HG03045 (cell line): ENCODE measurements around the gene P2RX3.
"Not testable (repeated sequence)": the region's sequence is repeated elsewhere in the genome, so short reads cannot be mapped to it uniquely, and the experiment has no call there.

Source experiments
- ATAC-seq: cut with Tn5 transposase; IDR thresholded peaks from one replicate; pipeline ENCODE4 v1.9.1; 2021; ENCODE audit warnings: mild to moderate bottlenecking, moderate library complexity; ENCODE audit not compliant: unreplicated experiment

The P2RX3 gene

GRCh38 chr11:57324154-57324885 lies 13.8 kb upstream of the P2RX3 start:
- no peak for ATAC-seq

DNA sequence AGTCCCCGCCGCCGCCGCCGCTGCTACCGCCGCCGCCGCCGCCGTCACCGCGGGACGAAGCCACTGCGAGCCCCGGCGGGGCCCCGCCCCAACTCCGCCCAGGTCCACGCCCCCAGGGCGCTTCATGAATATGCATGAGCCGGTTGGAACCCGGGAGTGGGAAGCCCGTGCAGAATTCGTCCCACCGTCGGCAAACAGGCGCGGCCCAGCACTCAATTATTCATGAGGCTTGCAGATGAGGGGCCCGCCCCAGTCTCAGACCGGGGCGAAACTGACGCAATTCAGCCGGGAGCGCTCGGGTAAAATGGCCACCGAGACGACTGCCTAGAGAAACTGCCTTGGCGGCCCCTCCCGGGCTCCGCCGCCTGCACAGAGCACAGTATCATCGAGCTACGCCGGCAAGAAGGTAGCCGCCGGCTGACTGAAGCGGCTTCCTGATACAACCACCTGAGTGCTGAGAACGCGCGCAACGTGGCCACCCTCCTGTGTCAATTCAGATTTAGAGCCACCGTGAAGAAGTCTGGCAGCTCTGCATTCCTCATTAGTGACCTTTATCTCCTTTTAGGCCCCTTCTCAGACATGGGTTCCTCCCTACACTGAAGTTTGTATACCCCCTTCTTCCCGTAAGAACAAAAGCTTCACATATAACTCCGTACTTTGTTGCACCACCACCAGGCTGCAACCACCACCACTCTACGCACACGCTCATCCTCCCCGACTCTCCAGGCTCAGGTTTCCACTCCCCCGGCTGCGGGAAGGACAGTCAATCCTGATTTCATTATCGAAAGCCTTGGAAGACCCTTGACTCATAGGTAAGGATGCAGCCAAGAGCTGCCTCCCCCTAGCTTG lies 13.0 kb upstream of the P2RX3 start, which contains the start of gene TNKS1BP1:
Gene TNKS1BP1, minus strand, starts transcription at position 67 of the 849 bp plus-strand sequence. CDS start 3,067 bp downstream, outside the sequence.
- peak; percentile 93 for ATAC-seq

GRCh38 chr11:57325735-57326048 lies 12.5 kb upstream of the P2RX3 start:
- no peak for ATAC-seq

DNA sequence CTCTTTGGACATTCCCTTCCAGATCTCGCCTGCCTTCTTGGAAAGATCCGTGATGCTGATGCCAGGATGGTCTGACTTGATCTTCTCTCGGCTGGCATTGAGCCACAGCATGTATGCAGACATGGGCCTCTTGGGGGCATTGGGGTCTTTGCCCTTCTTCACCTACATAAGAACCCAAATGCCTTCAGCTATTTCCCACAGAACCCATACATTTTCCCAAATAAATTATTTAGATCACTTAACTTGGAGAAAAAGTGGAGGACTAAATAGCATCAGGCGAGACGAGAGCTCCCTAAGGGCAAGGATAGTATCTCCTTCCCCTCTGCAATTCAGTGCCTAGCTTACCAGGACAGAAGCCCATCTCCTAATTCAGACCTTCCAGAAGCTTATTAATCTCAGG lies 10.4 kb upstream of the P2RX3 start:
- ATAC-seq = no peak

DNA sequence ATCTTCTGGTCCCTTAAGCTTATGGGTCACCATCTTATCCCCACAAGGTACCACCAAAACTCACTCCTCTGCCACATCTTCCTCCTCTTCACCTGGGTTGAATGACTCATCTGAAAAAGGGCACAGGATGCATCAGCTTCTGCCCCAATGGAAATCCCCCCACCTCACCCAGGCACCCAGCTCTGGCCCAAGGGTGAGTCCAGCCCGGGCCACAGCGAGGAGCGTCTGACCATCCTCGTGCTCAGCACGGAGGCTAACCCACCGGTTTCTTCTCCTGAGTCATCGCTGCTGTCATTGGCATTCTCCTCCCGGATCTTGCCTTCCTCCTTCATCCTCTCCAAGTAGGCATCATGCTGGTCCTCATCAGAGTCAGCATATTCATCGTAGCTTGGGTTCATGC lies 8.1 kb upstream of the P2RX3 start:
- ATAC-seq = no peak

DNA sequence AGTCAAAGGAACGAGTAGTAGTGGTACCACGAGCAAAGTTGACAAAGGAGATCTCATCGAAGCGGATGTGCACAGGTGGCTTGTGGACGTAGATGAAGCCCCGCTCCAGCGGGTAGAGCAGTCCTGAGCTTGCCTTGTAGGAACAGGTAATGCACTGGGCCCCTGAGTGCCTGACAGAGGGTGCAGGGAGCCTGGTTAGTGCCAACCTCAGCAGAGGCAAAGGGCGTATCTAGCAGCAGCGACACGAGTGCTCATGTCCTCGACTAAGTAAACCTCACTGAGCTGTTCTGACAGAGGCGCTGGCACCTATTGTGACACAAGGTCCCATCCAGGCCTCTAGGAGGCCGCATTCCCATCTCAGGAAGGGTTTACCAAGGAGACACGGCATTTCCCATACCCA lies 6.4 kb upstream of the P2RX3 start:
- ATAC-seq = no peak

GRCh38 chr11:57332694-57333440 lies 5.3 kb upstream of the P2RX3 start:
- ATAC-seq = no peak

DNA sequence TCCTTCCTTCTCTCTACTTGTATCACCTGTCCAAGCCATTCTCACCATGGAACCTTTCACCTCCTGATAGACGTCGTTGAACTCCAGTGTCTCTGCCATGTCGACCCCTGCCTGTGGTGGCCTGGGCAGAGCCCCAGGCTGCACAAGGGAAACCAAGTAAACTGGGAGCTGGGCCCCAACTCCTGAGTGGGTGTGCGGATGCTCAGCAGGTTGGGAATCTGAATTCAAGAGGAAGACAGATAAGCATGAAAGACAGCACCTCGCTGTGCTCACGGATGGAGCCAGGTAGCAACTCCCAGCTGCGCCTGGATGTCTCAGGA lies 3.2 kb upstream of the P2RX3 start:
- ATAC-seq = no peak

DNA sequence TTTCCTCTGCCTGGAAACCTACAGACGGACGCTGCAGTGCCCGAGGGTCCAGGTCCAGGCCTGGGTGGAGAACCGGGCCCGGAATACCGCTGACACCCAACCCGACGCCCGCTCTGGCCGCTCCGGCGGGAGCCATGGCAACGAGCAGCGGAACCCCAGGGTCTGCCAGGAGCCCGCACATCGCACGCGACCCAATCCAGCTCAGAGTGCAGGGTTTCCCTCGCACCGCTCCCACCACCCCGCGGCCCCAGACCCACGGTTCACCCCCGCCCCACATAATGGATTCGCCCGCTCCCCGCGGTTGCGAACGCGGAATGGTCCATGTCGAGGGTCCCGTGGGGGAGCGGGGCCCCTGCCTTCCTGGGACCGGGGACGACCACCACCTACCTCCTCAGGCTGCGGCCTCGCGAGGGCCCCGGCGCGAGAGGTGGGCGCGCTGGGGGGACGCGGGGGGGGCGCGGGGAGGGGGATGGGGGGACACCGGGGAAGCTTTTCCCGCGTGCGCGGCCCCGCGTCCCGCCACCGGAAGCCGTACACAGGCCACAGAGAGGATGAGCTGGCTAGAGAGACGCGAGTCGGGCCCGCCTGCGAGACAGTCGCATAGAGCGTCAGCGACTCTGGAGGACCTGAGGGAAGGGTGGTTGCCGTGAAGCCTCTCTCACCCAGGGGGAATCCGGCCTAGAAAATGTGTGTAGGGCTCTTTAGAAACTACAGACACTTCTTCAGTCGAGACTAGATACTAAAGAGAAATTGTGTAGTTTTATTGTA lies 2.6 kb upstream of the P2RX3 start, which contains the start of gene SSRP1:
Gene SSRP1, minus strand, starts transcription at position 550 of the 768 bp plus-strand sequence. CDS start 771 bp downstream, outside the sequence.
- peak; percentile 99 for ATAC-seq

- ATAC-seq = no peak
Observed at GRCh38 chr11:57336111-57336666, 2.0 kb upstream of the P2RX3 start.

DNA sequence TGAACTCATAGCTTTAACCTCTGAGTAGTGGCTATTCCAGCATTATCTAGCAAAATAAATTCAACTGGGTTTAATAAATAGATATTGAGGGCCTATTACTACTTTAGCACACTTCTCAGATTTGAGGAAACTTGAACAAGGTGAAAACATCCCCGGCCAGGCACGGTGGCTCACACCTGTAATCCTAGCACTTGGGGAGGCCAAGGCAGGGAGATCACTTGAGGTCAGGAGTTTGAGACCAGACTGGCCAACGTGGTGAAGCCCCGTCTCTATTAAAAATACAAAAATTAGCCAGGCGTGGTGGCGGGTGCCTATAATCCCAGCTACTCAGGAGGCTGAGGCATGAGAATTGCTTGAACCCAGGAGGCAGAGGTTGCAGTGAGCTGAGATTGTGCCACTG lies 1.3 kb upstream of the P2RX3 start:
- ATAC-seq = not testable (repeated sequence)

GRCh38 chr11:57339328-57339727 lies 1.2 kb downstream of the P2RX3 start:
- no peak for ATAC-seq

GRCh38 chr11:57340039-57340615 lies 2.0 kb downstream of the P2RX3 start:
- no peak for ATAC-seq

DNA sequence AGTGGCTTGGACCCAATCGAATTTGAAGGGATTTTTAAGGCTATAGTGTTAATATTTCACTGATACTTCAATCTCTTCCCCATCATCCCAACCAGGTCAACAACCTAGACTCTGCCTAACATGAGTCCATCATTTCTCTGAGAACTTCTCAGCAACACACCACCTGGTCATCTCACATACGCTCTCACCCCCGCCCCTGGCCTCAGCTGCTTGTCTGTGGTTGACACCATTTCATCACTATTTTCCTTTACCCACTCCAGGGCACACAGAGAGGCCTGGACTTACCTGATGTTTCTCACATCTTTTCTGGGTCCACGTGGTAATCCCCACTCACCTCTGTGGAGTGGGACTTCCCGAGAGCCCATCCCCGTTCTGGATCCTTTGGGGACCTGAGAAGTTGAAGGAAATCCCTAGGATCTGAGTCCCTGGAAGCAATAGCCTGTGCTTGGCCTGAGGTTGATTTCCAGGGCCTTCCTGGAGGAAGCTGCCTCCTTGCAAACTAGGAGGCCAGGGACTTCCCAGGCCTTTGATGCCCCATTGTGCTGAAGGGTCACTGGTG lies 3.2 kb downstream of the P2RX3 start:
- no peak for ATAC-seq

- ATAC-seq = no peak
Observed at GRCh38 chr11:57342702-57343101, 4.5 kb downstream of the P2RX3 start.

GRCh38 chr11:57343825-57344224 lies 5.7 kb downstream of the P2RX3 start:
- ATAC-seq = no peak

DNA sequence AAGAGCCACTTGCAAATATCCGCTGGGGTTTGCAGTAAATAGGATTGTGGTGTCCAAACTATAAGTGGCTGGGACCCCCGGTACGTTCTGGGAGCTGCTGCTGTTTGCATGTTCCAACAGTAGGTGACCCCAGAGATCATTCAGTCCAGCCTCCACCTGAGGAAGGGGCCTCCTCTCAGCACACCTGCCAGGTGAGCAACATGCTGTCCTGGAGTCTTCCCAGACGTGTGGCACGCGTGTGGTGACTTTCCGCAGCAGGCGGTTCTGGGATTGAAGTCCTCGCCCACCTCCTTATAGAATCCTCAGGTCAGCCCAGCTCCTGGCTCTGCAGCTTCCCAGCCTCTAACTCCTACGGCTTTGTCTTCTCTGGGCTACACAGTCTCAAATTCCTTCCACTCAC lies 6.7 kb downstream of the P2RX3 start:
- no peak for ATAC-seq

- peak; percentile 65 for ATAC-seq
Observed at GRCh38 chr11:57345555-57346211, 7.5 kb downstream of the P2RX3 start.

- ATAC-seq = no peak
Observed at GRCh38 chr11:57347336-57347735, 9.2 kb downstream of the P2RX3 start.
